HepG2 (cell line): ENCODE results near the gene MED12L. TPM values are rescaled to one million over a fixed set of nuclear protein-coding genes. Genes with fewer than 3 reads are reported as not detected.

Source experiments
- ATAC-seq: fragments of 200-7000 bp; cut with Tn5 transposase; 3 replicates; pipeline ENCODE4 v1.9.1; 2020; ENCODE audit warnings: mild to moderate bottlenecking, moderate library complexity
- BruUV-seq: library from RNA; stranded (reverse); fragments of 400-500 nt; replicated peaks from 2 replicates; lab custom pipeline; 2021; lab: Mats Ljungman, UMichigan
- CTCF ChIA-PET: fragments of 300-600 bp; formaldehyde crosslinking; extraction: SDS; loops from one replicate; lab custom pipeline; 2021; ENCODE audit warnings: low total read pairs, inconsistent platforms, low intra/inter-chr PET ratio; lab: Yijun Ruan, JAX
- POLR2A ChIA-PET: fragments of 350-600 bp; sonication (Branson Sonifier 250); formaldehyde crosslinking; loops from one replicate; lab custom pipeline; 2020; ENCODE audit warnings: antibody characterized with exemption, inconsistent platforms; lab: Yijun Ruan, JAX
- DNase-seq: peaks from one replicate; pipeline ENCODE4 v3.0.0-alpha.2; 2015; ENCODE audit warnings: low spot score
- FAIRE-seq: peaks from 3 replicates; lab custom pipeline; 2011; peaks lifted over from hg19 to GRCh38; lab: Jason Lieb, UNC
- H2AFZ ChIP-seq: one replicate; pipeline ENCODE4 v1.6.1; 2011; ENCODE audit warnings: low read length, inconsistent platforms
- H3K27ac ChIP-seq: fragments of 300-600 bp; 3 replicates; pipeline ENCODE4 v1.8.0; 2011; ENCODE audit warnings: mixed run types, mild to moderate bottlenecking, mixed read lengths, low read length, inconsistent platforms; ENCODE audit not compliant: insufficient read depth; ENCODE audit errors: extremely low read length
- H3K27me3 ChIP-seq, 2 experiments: fragments of 200-600 bp in 1 of 2; 2 replicates in 1 of 2; 3 replicates in 1 of 2; pipeline versions ENCODE4 v1.6.0 to v1.8.0; 2011; ENCODE audit warnings: low read length in 2 of 2, mild to moderate bottlenecking in 2 of 2, moderate library complexity in 2 of 2, inconsistent platforms in 1 of 2; ENCODE audit not compliant: insufficient read depth in 2 of 2, control insufficient read depth in 1 of 2
- H3K36me3 ChIP-seq, 2 experiments: fragments of 200-600 bp in 1 of 2; replicated peaks in 1 of 2; 2 replicates in 1 of 2; 3 replicates in 1 of 2; pipeline versions ENCODE4 v1.5.1 to v1.8.0; 2011; ENCODE audit warnings: low read length in 2 of 2, inconsistent platforms in 1 of 2; ENCODE audit not compliant: insufficient read depth in 2 of 2, control insufficient read depth in 1 of 2
- H3K4me1 ChIP-seq: 2 replicates; pipeline ENCODE4 v1.5.1; 2012; ENCODE audit warnings: low read length, inconsistent platforms; ENCODE audit not compliant: insufficient read depth
- H3K4me2 ChIP-seq: 2 replicates; pipeline ENCODE4 v1.6.0; 2011; ENCODE audit warnings: low read depth, low read length, inconsistent platforms
- H3K4me3 ChIP-seq, 3 experiments: fragments of 200-600 bp in 1 of 3; sonication (generic), shearing (Covaris generic) in 1 of 3; replicated peaks in 1 of 3; 2 replicates each; pipeline ENCODE4 v1.5.1; 2011 to 2016; ENCODE audit warnings: low read length in 3 of 3, inconsistent platforms in 2 of 3, low read depth in 2 of 3, mild to moderate bottlenecking in 2 of 3, control low read depth in 1 of 3, mixed read lengths in 1 of 3; ENCODE audit not compliant: insufficient read depth in 1 of 3
- H3K79me2 ChIP-seq: one replicate; pipeline ENCODE4 v1.6.1; 2011; ENCODE audit warnings: low read length, inconsistent platforms; ENCODE audit not compliant: insufficient read depth
- H3K9ac ChIP-seq: 2 replicates; pipeline ENCODE4 v1.6.0; 2011; ENCODE audit warnings: mild to moderate bottlenecking, low read depth, low read length, inconsistent platforms; ENCODE audit not compliant: insufficient read depth
- H3K9me3 ChIP-seq: 2 replicates; pipeline ENCODE4 v1.5.1; 2012; ENCODE audit warnings: mild to moderate bottlenecking, low read length
- H4K20me1 ChIP-seq: 2 replicates; pipeline ENCODE4 v1.6.0; 2011; ENCODE audit warnings: inconsistent platforms, mild to moderate bottlenecking, low read length, moderate library complexity; ENCODE audit not compliant: insufficient read depth
- DMAP1 ChIP-seq: IDR thresholded peaks from 2 replicates; pipeline ENCODE4 v1.6.1; 2016
- ELF3 ChIP-seq: IDR thresholded peaks from 2 replicates; pipeline ENCODE4 v1.6.1; 2016; ENCODE audit warnings: missing genetic modification reagents, missing compliant biosample characterization
- ETV5 ChIP-seq: IDR thresholded peaks from 2 replicates; pipeline ENCODE4 v1.6.1; 2018; ENCODE audit warnings: missing biosample characterization, missing genetic modification reagents, inconsistent platforms, borderline replicate concordance
- HIC2 ChIP-seq: sonication (generic); formaldehyde crosslinking; IDR thresholded peaks from 2 replicates; pipeline ENCODE4 v1.9.0; 2022; ENCODE audit warnings: low read depth, missing genetic modification reagents
- HMG20A ChIP-seq: IDR thresholded peaks from 2 replicates; pipeline ENCODE4 v1.6.1; 2016; ENCODE audit warnings: borderline replicate concordance
- RBM39 ChIP-seq: fragments of 200-400 bp; formaldehyde crosslinking; IDR thresholded peaks from one replicate; pipeline ENCODE4 v1.6.1; 2018; ENCODE audit warnings: antibody characterized with exemption, mild to moderate bottlenecking, low read depth, low read length; ENCODE audit not compliant: poor library complexity, severe bottlenecking
- ZFX ChIP-seq: sonication (generic); formaldehyde crosslinking; IDR thresholded peaks from 2 replicates; pipeline ENCODE4 v1.4.0; 2020; ENCODE audit warnings: mild to moderate bottlenecking, low read depth, missing genetic modification reagents, moderate library complexity
- ZNF577 ChIP-seq: sonication (generic); formaldehyde crosslinking; IDR thresholded peaks from 2 replicates; pipeline ENCODE4 v1.4.0; 2020; ENCODE audit warnings: mild to moderate bottlenecking, low read depth, missing genetic modification reagents, borderline replicate concordance
- WGBS: methylation state at CpG from one replicate; pipeline ENCODE4 v1.1.6; 2017; ENCODE audit warnings: low lambda C conversion rate; 5-methylcytosine and 5-hydroxymethylcytosine counted together
- in situ Hi-C: cut with HindIII; loops from 2 replicates; pipeline ENCODE4 v1.10.0; 2017; ENCODE audit warnings: low pct_unique_long_range_greater_than_20kb; ENCODE audit not compliant: extremely low pct_ligation_motif_present
- intact Hi-C: fragments of 100-400 bp; cut with micrococcal nuclease; formaldehyde crosslinking; loops from one replicate; pipeline ENCODE4 v1.10.0; 2022; ENCODE audit not compliant: unreplicated experiment
- polyA plus RNA-seq, 8 experiments: library from polyadenylated mRNA; depleted of rRNA in 3 of 8; stranded (reverse) in 7 of 8; unstranded in 1 of 8; fragments of >200 nt; fragmentation: Illumina TruSeq in 4 of 8; extraction: Trizol in 4 of 8; gene quantifications; 2 replicates each; pipeline versions ENCODE4 v1.2.1 to v1.2.3, GENCODE V29; 2011 to 2016; ENCODE audit warnings: low read depth in 4 of 8, missing spikeins in 1 of 8, mixed read lengths in 1 of 8; ENCODE audit not compliant: insufficient read depth in 1 of 8
- total RNA-seq, 5 experiments: library from RNA; depleted of rRNA; stranded (reverse); fragments of >200 nt; fragmentation: Illumina TruSeq; extraction: Trizol; gene quantifications; 2 replicates each; pipeline ENCODE4 v1.2.3, GENCODE V29; 2016; ENCODE audit warnings: low read depth in 1 of 5

Gene MED12L
- total and polyA plus RNA-seq, 2 of the 13 experiments (the other 11 are each of a cell fraction or from before 2014, with no cell fraction given): 0.07 to 0.64 TPM

- Histone ChIP-seq H2AFZ (peak overlapping the region; percentile 58), H3K36me3 (no peaks in the 10 kb centered on the region), H3K4me3 (no peak overlapping the region), H3K9ac (no peak overlapping the region), H3K79me2 (no peaks in the 10 kb centered on the region), H3K27me3 (no peaks in the 10 kb centered on the region), H3K4me1 (peaks cover 56% of the 10 kb centered on the region), H4K20me1 (no peaks in the 10 kb centered on the region), H3K4me2 (0 out of 2 replicates have a peak overlapping the region, but pooled peaks have one; percentile 11), H3K9me3 (no peaks in the 10 kb centered on the region), H3K27ac (no peak overlapping the region)
- intact Hi-C loops: no loop called here
- POLR2A ChIA-PET: no interaction called here
- CTCF ChIA-PET: interaction anchor here (1.9 kb wide), 1 partner anchor 57 kb away, joined by 5 read pairs; no protein-coding TSS in a partner anchor
- in situ Hi-C loops: loop anchor here (5.0 kb wide), 1 partner anchor 56 kb away; no protein-coding TSS in a partner anchor
- no TSS peak for BruUV-seq
- FAIRE-seq: no peak
- ATAC-seq: peak; percentile 54; the same call in 2 of the 3 replicates
- WGBS: 58% methylated on average over 5 of the region's 5 CpGs
- DNase-seq: peak; percentile 56
- TF ChIP-seq RBM39 (no peak), DMAP1 (CRISPR knock-in tag) (0 out of 2 replicates have a peak, but pooled peaks have one; percentile 35), ZNF577 (CRISPR knock-in tag) (no peak), HMG20A (CRISPR knock-in tag) (0 out of 2 replicates have a peak, but pooled peaks have one; percentile 22), HIC2 (CRISPR knock-in tag) (no peak), ELF3 (CRISPR knock-in tag) (0 out of 2 replicates have a peak, but pooled peaks have one; percentile 12), ZFX (CRISPR knock-in tag) (0 out of 2 replicates have a peak, but pooled peaks have one; percentile 6), ETV5 (peak; percentile 10; the same call in 1 of the 2 replicates)
Measured at GRCh38 chr3:151171145-151171757, 85.8 kb downstream of the MED12L start.
